H1 (cell line): ENCODE data around the gene NAPA. TPM values are rescaled to one million over a fixed set of nuclear protein-coding genes. Genes with fewer than 3 reads are reported as not detected.

Source experiments
- CBX5 ChIP-seq: fragments of 300-800, 300-1000 bp; sonication (generic); IDR thresholded peaks from 2 replicates; pipeline ENCODE4 v1.7.1; 2016; ENCODE audit warnings: antibody characterized with exemption, low read length, low read depth
- CTCF ChIP-seq, 3 experiments: IDR thresholded peaks; 1 replicate in 2 of 3; 2 replicates in 1 of 3; pipeline versions ENCODE4 v1.5.1 to v1.6.1; 2011; ENCODE audit warnings: low read length in 3 of 3, mild to moderate bottlenecking in 3 of 3, inconsistent platforms in 2 of 3, low read depth in 1 of 3, moderate library complexity in 1 of 3; ENCODE audit not compliant: insufficient read depth in 1 of 3; ENCODE audit errors: control extremely low read depth in 1 of 3
- HDAC2 ChIP-seq, 2 experiments: fragments of 300-600 bp in 1 of 2; sonication (generic) in 1 of 2; IDR thresholded peaks; 2 replicates each; pipeline ENCODE4 v1.6.1; 2011 to 2012; ENCODE audit warnings: low read depth in 2 of 2, low read length in 2 of 2, mild to moderate bottlenecking in 2 of 2, moderate library complexity in 2 of 2, borderline replicate concordance in 1 of 2, inconsistent platforms in 1 of 2
- SP1 ChIP-seq: IDR thresholded peaks from 2 replicates; pipeline ENCODE4 v1.6.1; 2011; ENCODE audit warnings: low read depth, low read length
- polyA plus RNA-seq, 7 experiments: library from polyadenylated mRNA; depleted of rRNA in 3 of 7; stranded (reverse) in 5 of 7; unstranded in 2 of 7; fragments of >200 nt in 5 of 7; fragments of 200-250 nt in 2 of 7; gene quantifications; 1 replicate in 5 of 7; 2 replicates in 1 of 7; 4 replicates in 1 of 7; pipeline versions ENCODE4 v1.2.1 to v1.2.3, GENCODE V29; 2011 to 2013; ENCODE audit warnings: missing spikeins in 2 of 7, mixed read lengths in 2 of 7
- total RNA-seq: library from RNA; stranded (reverse); fragmentation: NEBNext Ultra II Directional; extraction: Animal tissue kit (Norgen Biotek cat#: 25700); gene quantifications from 2 replicates; pipeline ENCODE4 v1.2.1, GENCODE V29; 2021
- TF ChIP-seq, protein P1 (sequence below): IDR thresholded peaks from 2 replicates; pipeline ENCODE4 v1.6.1; 2012; ENCODE audit warnings: inconsistent platforms

Gene NAPA
- total and polyA plus RNA-seq, 2 of the 8 experiments (the other 6 are each of a cell fraction or from before 2014, with no cell fraction given) = 58.5 to 78.2 TPM

DNA sequence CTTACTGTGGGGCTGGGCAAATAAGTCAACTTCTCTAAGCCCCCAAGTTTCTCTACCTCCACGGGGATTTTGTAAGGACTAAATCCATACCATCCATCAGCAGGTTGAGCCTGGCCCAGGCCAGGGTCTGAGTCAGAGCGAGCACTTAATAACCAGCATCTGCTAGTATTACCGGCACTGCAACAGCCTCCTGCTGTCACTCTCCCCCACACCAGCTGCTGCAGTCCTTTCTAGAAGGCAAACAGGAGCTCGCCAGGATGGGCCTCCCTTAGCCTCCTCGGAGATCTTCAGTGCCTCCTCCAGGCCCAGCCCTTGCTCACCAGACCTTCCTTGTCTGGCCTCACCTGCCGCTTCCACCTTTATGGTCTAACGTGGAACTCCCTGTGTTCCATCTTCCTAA lies 3.2 kb downstream of the NAPA start (continued):
- no peak for TF ChIP-seq HDAC2 (IDR thresholded peaks at IDR 0.05; ENCODE audit: borderline replicate concordance in 1 of 2, low read depth in 2 of 2, low read length in 2 of 2)
- no peak for TF ChIP-seq CTCF (IDR thresholded peaks at IDR 0.05; ENCODE audit: control extremely low read depth in 1 of 3, insufficient read depth in 1 of 3, low read depth in 1 of 3, low read length in 3 of 3)
- no peak for TF ChIP-seq SP1
- TF ChIP-seq CBX5 = no peak
- TF ChIP-seq, protein P1, sequence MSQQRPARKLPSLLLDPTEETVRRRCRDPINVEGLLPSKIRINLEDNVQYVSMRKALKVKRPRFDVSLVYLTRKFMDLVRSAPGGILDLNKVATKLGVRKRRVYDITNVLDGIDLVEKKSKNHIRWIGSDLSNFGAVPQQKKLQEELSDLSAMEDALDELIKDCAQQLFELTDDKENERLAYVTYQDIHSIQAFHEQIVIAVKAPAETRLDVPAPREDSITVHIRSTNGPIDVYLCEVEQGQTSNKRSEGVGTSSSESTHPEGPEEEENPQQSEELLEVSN = no peak
